ENCODE data around the gene TMC1.
"Not testable (repeated sequence)": the region's sequence is repeated elsewhere in the genome, so short reads cannot be mapped to it uniquely, and the experiment has no call there.

TMC1 gene

DNA sequence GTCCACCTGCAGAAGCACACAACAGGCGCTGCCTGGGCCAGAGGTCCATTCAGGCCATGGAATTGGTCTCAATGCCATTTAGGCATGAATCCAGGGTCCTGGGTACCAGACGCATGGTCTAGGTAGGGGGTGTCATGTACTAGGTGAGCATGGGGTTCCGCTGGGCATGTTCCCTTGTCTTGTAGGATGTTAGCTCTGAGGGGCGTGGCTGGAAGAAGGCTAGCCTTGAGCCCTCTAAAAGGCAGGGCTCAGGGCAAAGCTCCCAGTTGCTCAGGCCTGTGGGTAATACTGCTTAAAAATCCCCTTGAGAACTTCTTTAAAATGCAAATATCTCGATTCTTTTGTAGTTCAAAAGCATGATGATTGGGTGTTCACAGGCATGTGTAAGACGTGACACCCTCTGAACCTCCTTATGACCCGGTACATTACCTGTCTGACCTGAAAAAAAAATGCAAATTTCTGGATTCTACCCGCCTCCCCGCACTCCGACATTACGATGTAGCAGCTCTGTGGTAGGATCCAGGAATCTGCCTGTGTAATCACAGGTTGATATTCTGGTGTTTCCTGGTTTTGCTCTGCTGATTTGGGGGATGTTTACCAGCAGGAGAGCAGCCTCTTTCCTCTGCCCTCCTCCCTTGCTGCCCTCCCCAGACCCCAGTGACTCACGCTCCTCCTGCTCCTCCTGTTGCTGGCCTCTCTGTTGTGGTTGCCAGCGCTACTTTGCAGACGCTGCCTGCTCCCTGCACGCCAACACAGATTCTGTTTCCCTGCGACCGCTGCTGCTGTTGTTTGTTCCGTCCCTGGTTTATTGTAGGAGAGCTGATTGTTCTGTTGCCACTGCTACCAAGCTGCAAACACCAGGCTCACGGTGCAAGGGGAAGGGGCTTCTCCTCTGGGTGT, 5.7 kb downstream of the TMC1 start:
- no peak for FAIRE-seq

DNA sequence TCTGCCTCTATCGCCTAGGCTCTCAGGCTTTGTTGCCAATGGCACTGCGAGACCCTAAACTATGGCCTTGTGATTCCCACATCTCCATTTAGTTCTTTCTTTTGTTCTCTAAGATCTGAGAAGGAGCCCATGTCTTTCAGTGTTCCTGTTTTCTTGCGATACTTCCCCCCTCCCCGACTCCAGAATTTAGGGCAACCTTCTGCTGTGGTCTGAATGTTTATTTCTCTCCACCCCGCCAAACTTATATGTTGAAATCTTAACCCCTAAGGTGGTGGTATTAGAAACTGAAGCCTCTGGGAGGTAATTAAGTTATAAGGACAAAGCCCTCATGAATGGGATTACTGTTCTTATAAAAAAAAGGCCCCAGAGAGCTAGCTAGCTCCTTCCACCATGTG, 6.4 kb downstream of the TMC1 start:
- FAIRE-seq: no peak

DNA sequence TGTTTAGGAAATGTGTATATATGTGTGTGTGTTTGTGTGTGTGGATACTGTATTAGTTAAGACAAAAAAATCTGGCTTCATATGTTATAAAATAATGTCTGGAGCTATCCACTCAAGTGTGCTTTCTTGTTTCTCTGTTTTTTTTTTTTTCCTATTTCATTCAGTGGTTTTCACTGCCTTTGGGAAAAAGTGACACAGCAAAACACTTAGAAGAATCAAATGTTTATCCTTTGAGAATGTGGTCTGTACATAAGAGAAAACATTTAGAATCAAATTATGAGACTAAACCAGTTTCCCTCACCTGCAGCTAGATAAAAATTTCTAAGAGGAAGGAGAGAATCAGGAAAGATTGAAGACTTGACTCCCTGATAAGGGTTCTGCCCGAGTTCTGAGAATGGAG, 8.1 kb downstream of the TMC1 start:
- FAIRE-seq: no peak

DNA sequence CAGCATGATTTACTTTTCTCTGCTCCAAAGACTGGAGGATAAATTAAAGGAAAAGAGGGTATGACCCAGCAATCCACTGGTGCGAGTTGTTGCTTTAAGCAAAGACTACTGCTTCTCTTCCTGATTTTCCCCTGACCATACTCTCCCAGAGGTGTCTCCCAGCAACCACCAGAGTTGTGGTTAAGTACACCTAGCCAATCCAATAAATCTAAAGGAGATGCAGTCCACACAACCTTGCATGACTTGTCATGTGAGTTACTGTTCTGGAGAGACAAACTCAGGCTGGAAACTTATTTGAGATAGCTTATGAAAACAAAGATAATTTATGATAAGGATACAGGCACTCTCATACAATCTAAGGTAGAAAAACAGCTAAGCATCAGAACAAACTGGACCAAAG, 11.9 kb downstream of the TMC1 start:
- FAIRE-seq: no peak

DNA sequence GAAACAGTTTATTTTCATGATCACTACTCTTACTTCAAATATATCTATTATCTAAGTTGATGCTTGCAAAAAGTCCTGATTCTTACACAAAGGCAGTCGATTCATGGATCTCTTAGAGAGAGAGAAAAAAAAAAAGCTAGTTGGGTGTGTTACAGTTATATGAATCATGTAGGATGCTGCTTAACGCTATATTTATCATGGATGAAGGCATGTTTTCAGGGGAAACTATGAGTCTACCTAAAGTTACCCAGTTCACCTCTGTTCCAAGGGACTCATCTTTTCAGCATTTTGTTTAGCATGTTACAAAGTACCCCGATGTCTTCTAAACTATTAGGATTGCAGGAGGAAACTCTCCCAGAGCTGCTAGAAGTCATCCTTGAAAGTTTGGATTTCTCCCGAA, 13.5 kb downstream of the TMC1 start:
- FAIRE-seq: no peak

DNA sequence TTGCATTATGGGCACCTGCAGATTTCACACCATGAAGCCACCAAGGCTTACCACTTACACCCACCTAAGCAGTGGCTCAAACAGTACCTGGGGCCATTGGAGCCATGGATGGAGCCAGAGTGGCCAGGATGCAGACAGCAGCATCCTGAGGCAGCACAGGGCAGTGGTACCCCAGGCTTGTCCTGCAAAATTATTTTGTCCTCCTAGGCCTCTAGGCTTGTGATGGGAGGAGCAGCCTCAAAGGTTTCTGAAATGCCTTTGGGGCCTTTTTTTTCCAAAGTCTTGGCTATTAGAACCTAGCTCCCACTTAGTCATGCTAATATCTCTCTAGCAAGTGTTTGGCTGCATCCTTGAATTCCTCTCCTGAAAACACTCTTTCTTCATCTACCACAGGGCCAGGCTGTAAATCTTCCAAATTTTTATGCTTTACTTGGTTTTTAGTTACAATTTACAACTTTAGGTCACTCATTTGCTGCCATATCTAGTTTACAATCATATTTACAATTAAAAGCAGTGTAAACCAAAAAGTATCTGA, 15.7 kb downstream of the TMC1 start:
- FAIRE-seq: no peak

DNA sequence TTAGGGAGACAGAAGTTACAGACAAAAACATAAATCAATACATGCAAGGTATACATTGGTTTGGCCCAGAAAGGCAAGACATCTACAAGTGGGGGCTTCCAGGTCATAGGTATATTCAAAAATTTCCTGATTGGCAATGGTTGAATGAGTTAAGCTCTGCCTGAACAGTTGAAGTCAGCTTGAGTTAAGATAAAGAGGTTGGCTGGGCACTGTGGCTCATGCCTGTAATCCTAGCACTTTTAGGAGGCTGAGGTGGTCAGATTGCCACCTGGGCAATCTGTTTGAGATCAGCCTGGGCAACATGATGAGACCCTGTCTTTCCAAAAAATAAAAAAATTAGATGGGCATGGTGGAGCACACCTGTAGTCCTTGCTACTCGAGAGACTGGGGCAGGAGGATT, 16.3 kb downstream of the TMC1 start:
- FAIRE-seq: no peak

DNA sequence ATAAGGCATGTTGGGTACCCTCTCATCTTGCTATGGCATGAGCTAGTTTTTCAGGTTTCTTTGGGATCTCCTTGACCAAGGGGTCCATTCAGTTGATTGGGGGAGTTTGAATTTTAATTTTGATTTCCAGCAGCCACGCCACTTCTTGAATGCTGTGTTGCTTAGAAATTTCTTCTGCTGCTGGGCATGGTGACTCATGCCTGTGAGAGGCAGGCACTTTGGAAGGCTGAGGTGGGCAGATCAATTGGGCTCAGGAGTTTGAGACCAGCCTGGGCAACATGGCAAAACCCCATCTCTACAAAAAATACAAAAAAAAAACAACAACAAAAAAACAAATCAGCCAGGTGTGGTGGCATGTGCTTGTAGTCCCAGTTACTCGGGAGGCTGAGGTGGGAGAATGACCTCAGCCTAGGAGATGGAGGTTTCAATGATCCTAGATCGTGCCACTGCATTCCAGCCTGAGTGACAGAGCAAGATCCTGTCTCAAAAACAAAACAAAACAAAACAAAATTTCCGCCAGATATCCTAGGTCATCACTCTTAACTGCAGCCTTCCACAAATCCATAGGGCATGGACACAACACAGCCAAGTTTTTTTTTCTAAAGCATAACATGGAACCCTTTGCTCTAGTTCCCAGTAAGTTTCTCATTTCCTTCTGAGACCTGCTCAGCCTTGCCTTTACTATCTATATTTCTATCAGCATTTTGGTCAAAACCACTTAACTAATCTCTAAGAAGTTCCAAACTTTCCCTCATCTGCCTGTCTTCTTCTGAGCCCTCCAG, 17.7 kb downstream of the TMC1 start:
- FAIRE-seq: no peak

DNA sequence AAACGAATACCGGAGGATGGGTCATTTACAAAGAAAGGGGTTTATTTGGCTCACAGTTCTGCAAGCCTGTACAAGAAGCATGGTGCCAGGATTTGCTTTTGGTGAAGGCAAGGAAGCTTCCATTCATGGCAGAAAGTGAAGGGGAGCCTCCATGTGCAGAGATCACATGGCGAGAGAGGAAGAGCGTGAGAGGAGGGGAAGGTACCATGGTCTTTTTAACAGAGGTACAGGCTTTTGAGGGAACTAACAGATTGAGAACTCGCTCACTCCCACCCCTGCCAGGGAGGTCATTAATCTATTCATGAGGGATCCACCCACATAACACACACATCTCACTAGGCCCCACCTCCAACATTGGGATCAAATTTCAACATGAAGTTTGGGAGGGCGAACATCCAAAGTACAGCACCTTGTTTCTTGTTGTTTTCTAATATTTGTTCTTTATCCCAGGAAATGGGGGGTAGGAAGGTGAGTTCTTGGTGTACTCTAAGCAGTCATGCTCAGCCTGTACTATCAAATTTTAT, 18.5 kb downstream of the TMC1 start:
- no peak for FAIRE-seq

DNA sequence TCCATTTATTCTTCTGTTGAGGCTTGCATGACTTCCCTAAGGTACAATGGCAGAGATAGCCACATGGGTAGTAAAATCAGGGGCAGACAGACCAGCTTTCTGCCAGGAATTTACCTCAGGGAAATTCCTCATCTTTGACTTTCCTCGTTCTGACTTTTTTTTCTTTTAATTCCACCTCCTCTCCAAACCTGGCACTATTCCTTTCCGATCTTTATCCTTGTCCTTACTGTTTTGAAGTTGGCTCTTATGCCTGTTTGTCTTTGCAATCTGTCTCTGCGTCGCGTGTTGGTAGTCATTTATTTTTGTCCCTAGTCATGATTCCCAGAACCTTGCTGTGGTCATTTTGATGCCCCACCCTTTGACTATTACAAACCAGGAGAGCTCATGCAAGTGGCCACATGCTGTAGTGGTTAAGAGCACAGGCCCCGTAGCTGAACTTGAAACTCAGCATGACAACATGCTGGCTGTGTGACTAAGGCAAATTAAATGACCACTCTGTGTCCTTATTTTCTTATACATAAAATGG, 19.0 kb downstream of the TMC1 start:
- FAIRE-seq: no peak

DNA sequence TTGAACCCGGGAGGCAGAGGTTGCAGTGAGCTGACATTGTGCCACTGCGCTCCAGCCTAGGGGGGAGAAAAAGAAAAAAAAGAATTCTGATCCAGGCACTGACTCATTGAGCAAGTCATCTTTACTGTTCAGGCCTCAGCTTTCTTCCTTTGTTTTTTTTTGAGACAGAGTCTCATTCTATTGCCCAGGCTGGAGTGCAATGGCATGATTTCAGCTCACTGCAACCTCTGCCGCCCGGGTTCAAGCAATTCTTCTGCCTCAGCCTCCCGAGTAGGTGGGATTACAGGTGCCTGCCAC, 21.1 kb downstream of the TMC1 start:
- FAIRE-seq: not testable (repeated sequence)

DNA sequence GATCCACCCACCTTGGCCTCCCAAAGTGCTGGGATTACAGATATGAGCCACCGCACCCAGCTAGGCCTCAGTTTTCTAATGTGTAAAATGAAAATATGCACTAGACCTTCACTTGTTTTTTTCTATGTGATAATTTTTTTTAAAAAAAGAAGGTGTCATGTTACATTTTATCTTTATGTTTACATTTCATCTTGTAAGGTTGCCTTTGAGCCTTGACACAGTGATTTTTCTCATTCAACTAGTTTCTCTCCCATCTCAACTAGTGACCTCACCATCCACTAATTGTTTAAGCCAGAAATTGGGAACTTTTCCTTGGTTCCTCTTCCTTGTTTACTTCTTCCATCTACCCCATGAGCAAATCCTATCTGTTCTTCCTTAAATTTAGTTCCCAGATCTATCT, 21.5 kb downstream of the TMC1 start:
- FAIRE-seq: no peak

DNA sequence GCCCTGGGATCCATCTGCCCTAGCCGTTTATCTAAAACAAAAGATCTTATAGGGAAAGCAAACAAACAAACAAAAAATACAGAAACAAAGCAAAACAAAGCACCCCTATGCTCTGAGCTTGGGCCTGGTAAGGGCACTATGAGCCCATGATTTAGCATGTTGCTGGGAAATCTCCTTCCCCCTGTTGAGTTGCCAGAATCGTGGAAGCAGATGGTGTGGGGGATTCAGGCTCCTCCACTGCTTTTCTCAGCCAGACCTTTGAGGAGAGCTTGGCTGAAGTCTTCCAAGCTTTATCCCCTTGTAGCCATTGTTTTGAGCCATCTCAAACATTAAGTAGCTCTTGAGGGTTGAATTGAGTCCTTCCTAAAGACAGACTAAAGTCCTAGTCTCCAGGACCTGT, 29.9 kb downstream of the TMC1 start:
- no peak for FAIRE-seq

DNA sequence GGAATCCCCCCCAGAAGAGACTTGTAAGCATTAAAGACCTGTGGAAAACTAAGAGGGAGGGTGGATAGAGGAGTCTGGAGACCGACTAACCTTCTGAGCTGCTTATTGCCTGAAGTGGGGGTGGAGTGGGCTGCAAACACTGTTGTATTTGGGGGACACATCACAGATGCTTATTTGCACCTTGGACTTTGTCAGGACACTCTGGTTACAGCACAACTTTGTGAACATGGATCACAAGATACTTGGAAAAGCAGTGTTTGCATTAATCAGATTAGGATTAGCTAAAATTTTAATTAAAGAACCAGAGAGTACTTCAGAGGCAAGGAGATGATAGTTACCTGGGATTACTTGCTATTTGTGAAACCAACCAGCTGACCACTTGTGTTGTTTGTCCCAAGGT, 30.9 kb downstream of the TMC1 start:
- FAIRE-seq: no peak

DNA sequence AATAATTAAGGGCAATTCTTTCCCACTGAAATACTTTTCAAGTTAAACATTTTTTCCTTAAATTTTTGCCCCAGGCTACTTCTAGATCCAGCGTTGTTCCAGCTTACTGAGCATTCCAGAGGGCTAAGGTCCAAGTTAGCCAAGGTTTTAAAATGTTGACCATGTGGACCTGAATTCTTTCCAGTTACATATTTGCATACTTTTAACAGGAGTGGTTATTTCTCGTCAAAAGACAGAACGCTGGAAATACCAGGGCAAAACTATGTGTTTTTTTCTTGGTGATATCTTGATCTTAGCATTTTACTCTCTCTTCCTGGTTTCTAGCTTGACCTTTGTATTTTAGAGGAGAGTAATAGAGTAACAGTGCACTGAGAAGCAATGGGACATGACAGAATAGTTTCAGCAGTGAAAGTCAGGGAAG, 32.8 kb downstream of the TMC1 start:
- no peak for FAIRE-seq

DNA sequence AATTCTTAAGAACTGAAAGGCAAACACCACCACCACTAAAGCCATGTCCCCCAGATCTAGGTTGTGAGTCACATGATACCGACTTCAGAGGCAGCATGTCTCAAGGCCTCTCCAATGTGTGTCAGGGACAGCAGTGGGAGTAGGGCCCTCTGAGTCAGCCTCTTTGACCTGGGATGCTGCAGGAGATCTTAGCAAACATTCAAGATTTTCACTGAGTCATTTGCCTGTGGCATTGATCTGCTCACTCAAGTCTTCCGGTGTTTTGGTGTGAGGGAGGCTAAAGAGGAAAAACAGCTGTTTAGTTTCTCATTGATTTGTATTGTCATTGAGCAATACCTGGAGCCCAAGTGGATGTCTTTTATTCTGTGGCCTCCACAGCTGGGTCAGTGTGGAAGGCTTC, 36.1 kb downstream of the TMC1 start:
- no peak for FAIRE-seq

DNA sequence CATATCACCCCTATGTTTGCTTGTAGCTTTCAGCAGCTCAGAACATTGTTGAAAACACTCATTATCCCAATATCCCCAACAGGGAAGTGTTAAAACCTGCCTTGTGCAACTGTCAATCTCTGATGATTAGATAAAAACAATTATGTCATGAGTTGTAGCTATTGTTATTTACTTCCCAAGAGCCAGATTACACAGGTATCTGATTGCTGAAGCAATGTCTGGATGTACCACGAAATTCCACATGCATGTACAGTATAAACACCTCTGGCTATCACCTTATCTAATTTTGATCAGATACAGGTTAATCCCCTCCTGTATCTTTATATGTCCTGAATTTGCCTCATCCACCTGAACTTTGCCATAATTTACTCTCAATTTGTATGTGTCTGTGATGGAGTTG, 38.7 kb downstream of the TMC1 start:
- no peak for FAIRE-seq

DNA sequence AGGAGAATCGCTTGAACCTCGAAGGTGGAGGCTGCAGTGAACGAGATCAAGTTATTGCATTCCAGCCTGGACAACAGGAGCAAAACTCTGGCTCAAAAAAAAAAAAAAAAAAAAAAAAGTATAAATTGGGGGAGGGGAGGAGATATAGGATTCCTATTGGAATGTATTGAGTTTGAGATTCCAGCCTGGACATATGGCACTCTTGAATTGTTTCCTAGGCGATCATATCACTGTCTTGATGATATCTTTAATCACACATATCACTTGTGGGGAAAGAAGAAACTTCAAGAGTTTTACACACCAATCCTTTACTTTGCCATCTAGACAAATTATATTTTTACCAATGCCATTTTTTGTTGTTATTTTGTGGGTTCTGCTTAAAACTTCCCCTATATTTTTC, 42.4 kb downstream of the TMC1 start:
- no peak for FAIRE-seq

DNA sequence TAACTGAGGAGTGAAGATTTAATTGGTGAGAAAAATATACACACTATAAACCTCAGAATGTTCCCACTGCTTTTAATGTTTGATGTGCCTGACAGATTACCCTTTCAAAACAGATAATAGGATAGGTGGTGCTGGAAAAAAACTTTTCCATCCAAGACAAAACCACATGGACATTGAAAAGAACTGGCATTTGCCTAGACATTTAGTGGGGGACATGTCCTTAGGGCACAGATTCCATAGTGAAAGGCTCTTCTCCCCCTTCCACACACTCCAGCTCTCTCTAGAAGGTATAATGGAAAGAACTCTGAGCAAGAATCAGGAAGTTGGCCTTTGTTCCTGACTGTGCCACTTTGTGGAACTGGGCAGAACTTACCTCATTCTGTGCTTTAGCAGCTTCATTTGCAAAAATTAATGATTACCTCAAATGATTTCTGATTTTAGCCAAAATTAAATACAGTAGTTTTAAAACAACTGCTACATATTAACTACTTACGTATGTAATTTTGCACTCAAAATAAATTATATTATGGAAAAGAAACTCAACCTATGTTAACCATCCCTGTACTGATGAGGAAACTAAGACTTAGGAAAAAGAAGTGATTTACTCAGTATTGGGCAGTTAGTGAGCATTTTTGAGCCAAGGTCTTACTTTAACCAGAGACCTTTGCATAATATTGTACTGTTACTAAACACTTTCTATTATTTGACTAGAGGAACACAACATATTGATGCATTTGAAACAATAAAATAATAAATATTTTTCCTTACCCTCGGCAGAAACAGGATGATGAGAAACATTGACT, 43.3 kb downstream of the TMC1 start:
- FAIRE-seq: peak; percentile 5

DNA sequence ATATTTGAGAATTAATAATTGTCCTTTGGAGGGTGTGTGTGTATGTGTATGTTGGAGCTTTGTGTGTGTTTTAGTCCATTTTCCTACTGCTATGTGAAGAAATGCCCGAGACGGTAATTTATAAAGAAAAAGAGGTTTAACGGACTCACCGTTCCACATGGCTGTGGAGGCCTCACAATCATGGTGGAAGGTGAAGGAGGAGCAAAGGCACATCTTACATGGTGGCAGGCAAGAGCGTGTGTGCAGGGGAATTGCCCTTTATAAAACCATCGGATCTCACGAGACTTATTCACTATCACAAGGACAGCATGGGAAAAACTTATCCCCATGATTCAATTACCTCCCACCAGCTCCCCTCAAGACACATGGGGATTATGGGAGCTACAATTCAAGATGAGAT, 44.1 kb downstream of the TMC1 start:
- FAIRE-seq: no peak

DNA sequence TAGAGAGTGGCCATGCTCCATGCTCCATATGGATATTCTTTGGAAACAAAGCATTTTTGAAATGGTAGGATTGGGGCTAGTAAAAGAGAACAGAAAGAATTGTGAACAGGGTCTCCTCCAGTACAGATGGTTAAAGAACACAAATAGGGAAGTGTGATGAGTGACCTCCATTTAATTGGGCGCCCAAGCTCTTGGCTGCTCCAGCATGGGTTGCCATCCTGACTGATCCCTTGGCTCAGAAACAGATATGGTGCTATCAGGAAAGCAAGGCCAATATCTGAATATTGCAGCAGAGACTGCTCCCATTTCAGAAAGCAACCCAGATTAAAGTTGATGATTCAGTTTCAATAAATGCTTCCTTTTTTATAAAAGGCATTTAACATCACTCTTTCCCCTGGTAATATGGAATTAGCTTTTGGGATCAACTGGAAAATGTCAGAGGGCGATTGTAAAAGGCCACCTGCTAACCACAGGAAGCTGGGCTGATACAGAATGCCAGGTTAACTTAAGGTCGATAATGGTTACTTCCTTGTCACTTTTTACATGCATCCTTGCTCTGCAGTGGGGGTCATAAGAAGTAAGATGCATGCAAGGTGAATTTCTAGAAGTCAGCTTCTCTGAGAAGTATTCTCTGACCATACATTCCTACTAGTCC, 52.9 kb downstream of the TMC1 start:
- FAIRE-seq: no peak

DNA sequence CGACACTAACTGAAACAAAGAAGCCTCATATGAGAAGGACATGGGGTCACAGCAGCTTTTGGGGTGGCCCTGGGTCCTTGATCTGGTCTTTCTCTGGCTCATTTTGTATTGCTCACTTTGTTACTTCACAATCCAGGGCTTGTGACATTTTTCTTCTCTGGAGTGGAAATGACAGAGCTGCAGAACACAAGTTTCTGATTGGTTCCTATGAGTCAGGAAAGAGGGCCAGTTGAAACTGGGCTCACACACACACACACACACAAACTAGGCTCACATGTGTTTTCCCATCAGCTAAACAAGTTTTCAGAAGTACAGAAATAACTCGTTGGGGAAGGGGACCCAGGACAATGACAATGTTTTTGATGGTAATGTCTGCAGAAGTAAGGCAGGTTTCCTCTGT, 54.3 kb downstream of the TMC1 start:
- no peak for FAIRE-seq
